Mucosa of rectum (tissue), 2 donors: ENCODE measurements around the gene SMIM12.
"Not testable (repeated sequence)": the region's sequence is repeated elsewhere in the genome, so short reads cannot be mapped to it uniquely, and the experiment has no call there.

Source experiments
- H3K27ac ChIP-seq, 2 donors: one replicate each; pipeline ENCODE4 v1.7.0; 2013; ENCODE audit warnings: inconsistent platforms in 2 of 2, low read depth in 2 of 2, low read length in 2 of 2
- H3K27me3 ChIP-seq, 2 donors: one replicate each; pipeline ENCODE4 v1.7.0; 2013; ENCODE audit warnings: low read length in 2 of 2; ENCODE audit not compliant: control insufficient read depth in 2 of 2, insufficient read depth in 2 of 2
- H3K36me3 ChIP-seq, 2 donors: one replicate each; pipeline ENCODE4 v1.7.0; 2013; ENCODE audit warnings: low read length in 2 of 2; ENCODE audit not compliant: control insufficient read depth in 2 of 2, insufficient read depth in 2 of 2
- H3K4me1 ChIP-seq, 2 donors: one replicate each; pipeline ENCODE4 v1.7.0; 2013; ENCODE audit warnings: low read length in 2 of 2, mild to moderate bottlenecking in 1 of 2; ENCODE audit not compliant: control insufficient read depth in 2 of 2, insufficient read depth in 2 of 2
- H3K4me3 ChIP-seq, 2 donors: one replicate each; pipeline ENCODE4 v1.7.0; 2013; ENCODE audit warnings: low read length in 2 of 2
- H3K9ac ChIP-seq, 2 donors: one replicate each; pipeline ENCODE4 v1.7.0; 2013; ENCODE audit warnings: low read length in 2 of 2, low read depth in 1 of 2, mild to moderate bottlenecking in 1 of 2
- H3K9me3 ChIP-seq, 2 donors: one replicate each; pipeline ENCODE4 v1.7.0; 2013; ENCODE audit warnings: low read length in 2 of 2; ENCODE audit not compliant: control insufficient read depth in 2 of 2
- donor health status: healthy.
- donor health status: Normal muscosa, but diverticular disease.

Gene SMIM12

GRCh38 chr1:34831721-34832246 is 27.8 kb downstream of the SMIM12 start:
- Histone ChIP-seq H3K9ac (no peak overlapping the region), H3K9me3 (no peaks in the 10 kb centered on the region), H3K27ac (no peak overlapping the region), H3K4me3 (no peak overlapping the region), H3K36me3 (no peaks in the 10 kb centered on the region), H3K4me1 (no peaks in the 10 kb centered on the region), H3K27me3 (no peaks in the 10 kb centered on the region)

DNA sequence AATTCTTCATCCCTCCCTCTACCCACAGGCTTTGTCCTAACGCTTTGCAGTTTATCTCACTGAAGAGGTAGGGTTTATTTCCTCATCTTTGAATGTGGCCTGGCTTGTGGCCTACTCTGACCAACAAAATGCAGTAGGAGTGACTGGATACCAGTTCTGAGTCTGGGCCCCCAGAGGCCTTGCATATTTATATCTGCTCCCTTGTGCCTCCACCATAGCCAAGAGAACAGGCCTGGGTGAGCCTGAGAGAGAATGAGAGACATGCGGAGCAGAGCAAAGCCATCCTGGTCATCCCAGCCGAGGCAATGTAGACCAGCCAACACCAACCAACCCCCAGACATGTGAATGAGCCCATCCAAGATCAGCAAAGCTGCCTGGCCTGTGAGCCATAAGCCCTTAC is 30.3 kb downstream of the SMIM12 start:
- no peak overlapping the region for H3K9ac ChIP-seq
- no peak overlapping the region for H3K4me3 ChIP-seq
- no peak overlapping the region for H3K27ac ChIP-seq
- no peaks in the 10 kb centered on the region for H3K9me3 ChIP-seq
- no peaks in the 10 kb centered on the region for H3K36me3 ChIP-seq
- H3K4me1 ChIP-seq: peaks cover 0 to 11% of the 10 kb centered on the region in 2 donors
- H3K27me3 ChIP-seq: no peaks in the 10 kb centered on the region

- H3K9me3 ChIP-seq: no peaks in the 10 kb centered on the region
- H3K4me3 ChIP-seq: no peak overlapping the region
- H3K27me3 ChIP-seq: no peaks in the 10 kb centered on the region
- no peak overlapping the region for H3K9ac ChIP-seq
- no peaks in the 10 kb centered on the region for H3K36me3 ChIP-seq
- H3K27ac ChIP-seq: no peak overlapping the region
- H3K4me1 ChIP-seq: peaks cover 0 to 11% of the 10 kb centered on the region in 2 donors
Measured at GRCh38 chr1:34828611-34829010, 30.9 kb downstream of the SMIM12 start.

GRCh38 chr1:34827341-34827941 is 32.1 kb downstream of the SMIM12 start:
- H3K4me3 ChIP-seq: no peak overlapping the region
- H3K9ac ChIP-seq: no peak overlapping the region
- no peaks in the 10 kb centered on the region for H3K27me3 ChIP-seq
- H3K36me3 ChIP-seq: no peaks in the 10 kb centered on the region
- H3K27ac ChIP-seq: no peak overlapping the region
- no peaks in the 10 kb centered on the region for H3K9me3 ChIP-seq
- H3K4me1 ChIP-seq: peaks cover 0 to 11% of the 10 kb centered on the region in 2 donors

- peaks cover 0 to 11% of the 10 kb centered on the region in 2 donors for H3K4me1 ChIP-seq
- no peaks in the 10 kb centered on the region for H3K36me3 ChIP-seq
- H3K4me3 ChIP-seq: no peak overlapping the region
- H3K9ac ChIP-seq: no peak overlapping the region
- H3K27ac ChIP-seq: no peak overlapping the region
- no peaks in the 10 kb centered on the region for H3K27me3 ChIP-seq
- H3K9me3 ChIP-seq: no peaks in the 10 kb centered on the region
Measured at GRCh38 chr1:34825455-34826091, 34.0 kb downstream of the SMIM12 start.

DNA sequence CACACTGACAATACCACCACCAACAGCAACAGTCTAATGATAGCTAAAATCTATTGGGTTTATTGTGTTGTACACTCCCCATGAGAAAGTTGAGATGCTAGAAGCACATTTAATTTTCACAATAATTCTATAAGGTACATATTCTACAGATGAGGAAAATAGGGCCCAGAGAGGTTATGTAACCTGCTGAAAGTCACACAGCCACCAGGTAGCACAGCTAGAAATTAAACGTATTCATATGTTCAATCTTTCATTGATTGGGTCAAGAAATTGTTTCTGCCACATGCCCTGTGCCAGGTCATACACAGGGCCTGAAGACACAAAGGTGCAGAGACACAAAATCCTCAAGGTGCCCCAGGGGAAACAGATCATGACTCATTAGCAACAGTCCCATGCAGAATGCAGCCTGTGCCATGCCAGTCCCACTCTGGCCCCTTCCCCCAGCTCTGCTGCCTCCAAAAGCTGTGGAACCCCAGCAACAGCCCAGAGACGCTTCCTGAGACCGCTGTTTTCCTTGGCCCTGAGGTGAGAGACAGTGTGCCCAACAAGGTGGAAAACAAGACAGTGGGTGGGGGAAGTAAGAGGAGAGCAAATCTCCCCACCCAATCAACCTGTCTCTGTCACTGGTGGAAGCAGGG is 34.6 kb downstream of the SMIM12 start:
- Histone ChIP-seq H3K4me1 (peaks cover 0 to 11% of the 10 kb centered on the region in 2 donors), H3K9me3 (no peaks in the 10 kb centered on the region), H3K27ac (no peak overlapping the region), H3K36me3 (no peaks in the 10 kb centered on the region), H3K4me3 (no peak overlapping the region), H3K27me3 (no peaks in the 10 kb centered on the region), H3K9ac (no peak overlapping the region)

GRCh38 chr1:34822202-34822601 is 37.3 kb downstream of the SMIM12 start:
- no peak overlapping the region for H3K27ac ChIP-seq
- H3K9ac ChIP-seq: no peak overlapping the region
- H3K27me3 ChIP-seq: no peaks in the 10 kb centered on the region
- H3K36me3 ChIP-seq: no peaks in the 10 kb centered on the region
- peaks cover 0 to 11% of the 10 kb centered on the region in 2 donors for H3K4me1 ChIP-seq
- no peak overlapping the region for H3K4me3 ChIP-seq
- no peaks in the 10 kb centered on the region for H3K9me3 ChIP-seq

DNA sequence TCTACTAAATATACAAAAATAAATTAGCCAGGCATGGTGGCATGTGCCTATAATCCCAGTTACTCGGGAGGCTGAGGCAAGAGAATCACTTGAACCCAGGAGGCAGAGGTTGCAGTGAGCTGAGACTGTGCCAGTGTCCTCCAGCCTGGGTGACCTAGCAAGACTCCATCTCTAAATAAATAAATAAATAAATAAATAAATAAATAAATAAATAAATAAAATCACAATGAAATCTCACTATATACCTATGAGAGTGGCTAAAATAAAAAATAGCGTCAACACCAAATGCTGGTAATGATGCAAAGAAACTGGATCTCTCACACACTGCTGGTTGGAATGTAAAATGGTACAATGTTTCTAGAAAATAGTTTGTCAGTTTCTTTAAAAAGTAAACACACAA is 40.7 kb downstream of the SMIM12 start:
- H3K4me1 ChIP-seq, H3K27ac ChIP-seq: not testable (repeated sequence)

DNA sequence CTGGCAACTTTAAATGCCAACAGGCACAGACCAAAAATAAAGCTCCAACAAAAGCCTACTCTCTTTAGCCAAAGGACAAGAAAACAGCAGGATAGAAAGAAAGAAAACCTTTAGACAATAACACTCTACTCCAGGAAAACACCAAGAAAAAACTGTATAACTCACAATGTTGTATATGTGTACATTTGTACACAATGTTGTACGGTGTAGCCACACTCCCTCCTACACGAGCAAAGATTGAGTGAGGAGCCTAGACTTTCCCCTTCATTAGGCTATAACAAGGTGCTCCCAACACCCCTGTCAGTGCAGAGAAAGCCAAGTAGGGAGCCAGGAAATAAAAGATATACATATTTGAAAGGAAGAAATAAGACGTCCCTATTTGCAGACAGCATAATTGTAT is 42.8 kb downstream of the SMIM12 start:
- no peak overlapping the region for H3K9ac ChIP-seq
- H3K27ac ChIP-seq: no peak overlapping the region
- H3K4me3 ChIP-seq: no peak overlapping the region
- no peaks in the 10 kb centered on the region for H3K9me3 ChIP-seq
- no peaks in the 10 kb centered on the region for H3K36me3 ChIP-seq
- H3K4me1 ChIP-seq: no peaks in the 10 kb centered on the region
- no peaks in the 10 kb centered on the region for H3K27me3 ChIP-seq

More for the DNA sequence above, 40.7 kb downstream of the SMIM12 start:
- H3K9me3 ChIP-seq, H3K4me3 ChIP-seq, H3K36me3 ChIP-seq, H3K9ac ChIP-seq, H3K27me3 ChIP-seq: not testable (repeated sequence)

- H3K9ac ChIP-seq: no peak overlapping the region
- no peak overlapping the region for H3K27ac ChIP-seq
- H3K36me3 ChIP-seq: no peaks in the 10 kb centered on the region
- H3K4me3 ChIP-seq: no peak overlapping the region
- no peaks in the 10 kb centered on the region for H3K27me3 ChIP-seq
- no peaks in the 10 kb centered on the region for H3K9me3 ChIP-seq
- H3K4me1 ChIP-seq: no peaks in the 10 kb centered on the region
Measured at GRCh38 chr1:34816332-34816731, 43.2 kb downstream of the SMIM12 start.
